K562 (cell line): ENCODE data around the gene UROD. TPM values are rescaled to one million over a fixed set of nuclear protein-coding genes. Genes with fewer than 3 reads are reported as not detected.

Experiments used
- ATAC-seq: fragments of 200-7000 bp; cut with Tn5 transposase; 3 replicates; pipeline ENCODE4 v1.9.1; 2020; ENCODE audit warnings: moderate library complexity
- BruUV-seq: library from RNA; stranded (reverse); fragments of 400-500 nt; replicated peaks from 2 replicates; lab custom pipeline; 2021; lab: Mats Ljungman, UMichigan
- CTCF ChIA-PET: fragments of 300-600 bp; formaldehyde crosslinking; extraction: SDS; loops from one replicate; lab custom pipeline; 2021; ENCODE audit warnings: low intra/inter-chr PET ratio; lab: Yijun Ruan, JAX
- POLR2A ChIA-PET: fragments of 300-600, 350-650 bp; sonication (Branson Sonifier 250); formaldehyde crosslinking; extraction: SDS; loops from one replicate; lab custom pipeline; 2021; ENCODE audit warnings: antibody characterized with exemption, inconsistent platforms; lab: Yijun Ruan, JAX
- DNase-seq, 4 experiments: peaks; one replicate each; pipeline versions ENCODE4 v3.0.0 to v3.0.0-alpha.2; 2011 to 2018; ENCODE audit warnings: low spot score in 3 of 4, mixed read lengths in 3 of 4; ENCODE audit errors: extremely low read depth in 1 of 4
- FAIRE-seq: peaks from 2 replicates; lab custom pipeline; 2011; peaks lifted over from hg19 to GRCh38; lab: Jason Lieb, UNC
- H2AFZ ChIP-seq: 2 replicates; pipeline ENCODE4 v1.6.0; 2011; ENCODE audit warnings: low read depth, low read length, control low read depth, inconsistent platforms
- H3K27ac ChIP-seq: fragments of 200-600 bp; 3 replicates; pipeline ENCODE4 v1.8.0; 2011; ENCODE audit warnings: low read depth, mild to moderate bottlenecking, control low read depth, inconsistent platforms, low read length, moderate library complexity, mixed read lengths; ENCODE audit errors: extremely low read depth
- H3K27me3 ChIP-seq, 2 experiments: fragments of 300-600 bp in 1 of 2; 2 replicates in 1 of 2; 3 replicates in 1 of 2; pipeline versions ENCODE4 v1.6.0 to v1.8.0; 2011; ENCODE audit warnings: inconsistent platforms in 2 of 2, low read length in 2 of 2, mild to moderate bottlenecking in 1 of 2, mixed read lengths in 1 of 2, moderate library complexity in 1 of 2; ENCODE audit not compliant: control insufficient read depth in 2 of 2, insufficient read depth in 2 of 2
- H3K36me3 ChIP-seq: fragments of 300-600 bp; 3 replicates; pipeline ENCODE4 v1.8.0; 2011; ENCODE audit warnings: mild to moderate bottlenecking, low read length, inconsistent platforms; ENCODE audit not compliant: control insufficient read depth, insufficient read depth
- H3K4me1 ChIP-seq, 2 experiments: fragments of 200-600 bp in 1 of 2; replicated peaks in 1 of 2; 2 replicates in 1 of 2; 3 replicates in 1 of 2; pipeline versions ENCODE4 v1.5.1 to v1.8.0; 2011; ENCODE audit warnings: inconsistent platforms in 2 of 2, low read length in 2 of 2, mild to moderate bottlenecking in 1 of 2, mixed read lengths in 1 of 2, moderate library complexity in 1 of 2; ENCODE audit not compliant: control insufficient read depth in 2 of 2, insufficient read depth in 2 of 2
- H3K4me2 ChIP-seq: 2 replicates; pipeline ENCODE4 v1.6.1; 2011; ENCODE audit warnings: low read length, control low read depth, inconsistent platforms, mixed read lengths; ENCODE audit not compliant: insufficient read depth
- H3K4me3 ChIP-seq: fragments of 200-600 bp; sonication (generic), shearing (Covaris generic); 2 replicates; pipeline ENCODE4 v1.5.1; 2016; ENCODE audit warnings: control low read depth, inconsistent platforms
- H3K79me2 ChIP-seq: fragments of 200-600 bp; 3 replicates; pipeline ENCODE4 v1.8.0; 2011; ENCODE audit warnings: low read length, inconsistent platforms; ENCODE audit not compliant: control insufficient read depth, insufficient read depth
- H3K9ac ChIP-seq, 2 experiments: 2 replicates each; pipeline versions ENCODE4 v1.6.0 to v1.6.1; 2011; ENCODE audit warnings: low read depth in 2 of 2, low read length in 2 of 2, control low read depth in 1 of 2, inconsistent platforms in 1 of 2, mild to moderate bottlenecking in 1 of 2, mixed read lengths in 1 of 2; ENCODE audit not compliant: insufficient read depth in 1 of 2
- H3K9me1 ChIP-seq: one replicate; pipeline ENCODE4 v1.6.0; 2011; ENCODE audit warnings: inconsistent platforms, mild to moderate bottlenecking, low read length, moderate library complexity; ENCODE audit not compliant: control insufficient read depth, insufficient read depth
- H3K9me3 ChIP-seq: replicated peaks from 2 replicates; pipeline ENCODE4 v1.5.1; 2011; ENCODE audit warnings: low read depth, low read length, inconsistent platforms; ENCODE audit not compliant: control insufficient read depth, insufficient read depth
- H4K20me1 ChIP-seq: replicated peaks from 2 replicates; pipeline ENCODE4 v1.6.1; 2011; ENCODE audit warnings: low read length, inconsistent platforms, mixed read lengths; ENCODE audit not compliant: control insufficient read depth, insufficient read depth
- CEBPG ChIP-seq, 3 experiments: fragments of 200-800 bp in 1 of 3; sonication (Bioruptor generic) in 1 of 3; sonication (generic) in 1 of 3; formaldehyde crosslinking in 1 of 3; IDR thresholded peaks in 2 of 3; conservative IDR thresholded peaks in 1 of 3; 2 replicates each; pipeline versions ENCODE4 v1.6.1 to v1.8.0; 2016 to 2022; ENCODE audit warnings: missing compliant biosample characterization in 2 of 3, missing genetic modification characterization in 2 of 3, mild to moderate bottlenecking in 1 of 3, missing genetic modification reagents in 1 of 3
- HMBOX1 ChIP-seq: sonication (generic); IDR thresholded peaks from 2 replicates; pipeline ENCODE4 v1.6.1; 2016
- RAD21 ChIP-seq, 2 experiments: fragments of 250-450 bp in 1 of 2; fragments of 450-650 bp in 1 of 2; sonication (Bioruptor Pico) in 1 of 2; formaldehyde crosslinking in 1 of 2; IDR thresholded peaks in 1 of 2; conservative IDR thresholded peaks in 1 of 2; 2 replicates each; pipeline versions ENCODE4 v1.4.0 to v1.8.0; 2020 to 2022; ENCODE audit warnings: mild to moderate bottlenecking in 2 of 2, moderate library complexity in 1 of 2
- TGIF2 ChIP-seq: sonication (generic); formaldehyde crosslinking; IDR thresholded peaks from 2 replicates; pipeline ENCODE4 v1.8.1; 2022; ENCODE audit warnings: mild to moderate bottlenecking, missing genetic modification reagents, moderate library complexity
- WGBS: fragments of 100-300 bp; shearing (Covaris generic); methylation state at CpG from one replicate; pipeline ENCODE4 v1.1.6; 2016; ENCODE audit warnings: low coverage, mixed read lengths; ENCODE audit not compliant: insufficient coverage; ENCODE audit errors: missing lambda C conversion rate; 5-methylcytosine and 5-hydroxymethylcytosine counted together
- in situ Hi-C: fragments of 300-500 bp; cut with MboI; formaldehyde crosslinking; loops from 4 replicates; pipeline ENCODE4 v1.15.0; 2018; ENCODE audit warnings: inconsistent platforms, mixed read lengths
- intact Hi-C: fragments of 100-400 bp; cut with micrococcal nuclease; formaldehyde crosslinking; loops from 2 replicates; pipeline ENCODE4 v1.14.2; 2022
- polyA plus RNA-seq, 8 experiments: library from polyadenylated mRNA; depleted of rRNA in 4 of 8; stranded (reverse) in 5 of 8; unstranded in 3 of 8; fragments of >200 nt; fragmentation: Nextera tagmentation in 2 of 8; fragmentation: Illumina TruSeq in 1 of 8; extraction: Ambion mirVana in 2 of 8; extraction: Trizol in 1 of 8; gene quantifications; 2 replicates each; pipeline versions ENCODE4 v1.2.1 to v1.2.3, GENCODE V29; 2011 to 2014; ENCODE audit warnings: inconsistent platforms in 1 of 8, missing spikeins in 1 of 8
- total RNA-seq, 7 experiments: library from RNA; depleted of rRNA in 6 of 7; stranded (reverse); fragments of >200 nt in 6 of 7; fragmentation: Illumina TruSeq in 2 of 7; extraction: Trizol in 2 of 7; gene quantifications; 2 replicates each; pipeline versions ENCODE4 v1.2.1 to v1.2.3, GENCODE V29; 2011 to 2021; ENCODE audit warnings: low replicate concordance in 1 of 7

Gene UROD
- total and polyA plus RNA-seq, 9 of the 15 experiments (the other 6 are each of a cell fraction or from before 2014, with no cell fraction given): 533 to 2,933 (median 1,100) TPM

- H3K9me3 ChIP-seq: no peaks in the 10 kb centered on the region
- H3K4me3 ChIP-seq: no peak overlapping the region
- no peaks in the 10 kb centered on the region for H3K36me3 ChIP-seq
- no peaks in the 10 kb centered on the region for H4K20me1 ChIP-seq
- no peaks in the 10 kb centered on the region for H3K9me1 ChIP-seq
- no peak overlapping the region for H3K4me2 ChIP-seq
- H3K27me3 ChIP-seq: peaks cover 27 to 30% of the 10 kb centered on the region in 2 experiments; a peak in 4 of 5 replicates
- H3K27ac ChIP-seq: no peak overlapping the region
- ATAC-seq (no peak), DNase-seq (no peak), FAIRE-seq (no peak)
- ChIA-PET POLR2A (no interaction called here), CTCF (no interaction called here)
- H2AFZ ChIP-seq: no peak overlapping the region
- H3K79me2 ChIP-seq: no peaks in the 10 kb centered on the region
- TF ChIP-seq CEBPG (CRISPR knock-in tag; IDR thresholded peaks at IDR 0.05) (no peak), CEBPG (tag; conservative IDR thresholded peaks at IDR 0.05 in 1 of 2, IDR thresholded peaks at IDR 0.05 in 1 of 2) (0 out of 4 replicates have a peak, but pooled peaks of 1 of the 2 experiments have one; percentile 21), HMBOX1 (peak; percentile 76), TGIF2 (CRISPR knock-in tag) (no peak), RAD21 (CRISPR knock-in tag; conservative IDR thresholded peaks at IDR 0.05 in 1 of 2, IDR thresholded peaks at IDR 0.05 in 1 of 2) (no peak)
- intact Hi-C loops: no loop called here
- H3K4me1 ChIP-seq: no peaks in the 10 kb centered on the region
- in situ Hi-C loops: no loop called here
- BruUV-seq: no TSS peak
- WGBS: 1% methylated on average over 5 of the region's 5 CpGs
- no peak overlapping the region for H3K9ac ChIP-seq
Observed at GRCh38 chr1:45047032-45047431, 35.0 kb downstream of the UROD start.
